ENCODE results near the gene DENND1B.

DNA sequence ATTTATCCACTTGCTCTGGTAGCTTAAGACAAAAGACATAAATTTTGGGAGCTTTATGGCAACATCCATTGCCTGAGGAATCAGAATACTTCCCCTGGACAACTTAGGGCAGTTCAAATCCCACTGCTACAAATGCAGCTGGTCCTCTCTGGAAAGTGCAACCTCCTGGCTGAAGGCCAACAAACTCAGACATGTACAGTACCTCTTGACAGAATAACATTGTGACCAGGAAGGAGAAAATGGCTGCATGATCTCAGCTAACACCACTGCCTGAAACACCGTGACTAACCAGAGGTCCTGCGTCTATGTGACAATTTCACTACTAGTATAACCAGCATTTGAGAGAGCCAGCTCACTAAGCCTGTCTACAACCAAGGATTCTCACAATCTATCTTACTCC lies 288.3 kb downstream of the DENND1B start:
- TF ChIP-seq, protein P1, sequence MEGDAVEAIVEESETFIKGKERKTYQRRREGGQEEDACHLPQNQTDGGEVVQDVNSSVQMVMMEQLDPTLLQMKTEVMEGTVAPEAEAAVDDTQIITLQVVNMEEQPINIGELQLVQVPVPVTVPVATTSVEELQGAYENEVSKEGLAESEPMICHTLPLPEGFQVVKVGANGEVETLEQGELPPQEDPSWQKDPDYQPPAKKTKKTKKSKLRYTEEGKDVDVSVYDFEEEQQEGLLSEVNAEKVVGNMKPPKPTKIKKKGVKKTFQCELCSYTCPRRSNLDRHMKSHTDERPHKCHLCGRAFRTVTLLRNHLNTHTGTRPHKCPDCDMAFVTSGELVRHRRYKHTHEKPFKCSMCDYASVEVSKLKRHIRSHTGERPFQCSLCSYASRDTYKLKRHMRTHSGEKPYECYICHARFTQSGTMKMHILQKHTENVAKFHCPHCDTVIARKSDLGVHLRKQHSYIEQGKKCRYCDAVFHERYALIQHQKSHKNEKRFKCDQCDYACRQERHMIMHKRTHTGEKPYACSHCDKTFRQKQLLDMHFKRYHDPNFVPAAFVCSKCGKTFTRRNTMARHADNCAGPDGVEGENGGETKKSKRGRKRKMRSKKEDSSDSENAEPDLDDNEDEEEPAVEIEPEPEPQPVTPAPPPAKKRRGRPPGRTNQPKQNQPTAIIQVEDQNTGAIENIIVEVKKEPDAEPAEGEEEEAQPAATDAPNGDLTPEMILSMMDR (conservative IDR thresholded peaks at IDR 0.05 in 1 of 2, IDR thresholded peaks at IDR 0.05 in 1 of 2; ENCODE audit: low read depth in 1 of 2, low read length in 2 of 2), result no peak
- no peak for TF ChIP-seq EZH2 (IDR thresholded peaks at IDR 0.05; ENCODE audit: low read length, missing control alignments)

Measured in fibroblast of lung (primary cell).